ENCODE results near the gene ACOT13. TPM values are rescaled to one million over a fixed set of nuclear protein-coding genes. Genes with fewer than 3 reads are reported as not detected.

The ACOT13 gene
- total and polyA plus RNA-seq, 2 donors (not counting 1 experiment from before 2014, with no cell fraction given), result 3.6 to 6.6 TPM

DNA sequence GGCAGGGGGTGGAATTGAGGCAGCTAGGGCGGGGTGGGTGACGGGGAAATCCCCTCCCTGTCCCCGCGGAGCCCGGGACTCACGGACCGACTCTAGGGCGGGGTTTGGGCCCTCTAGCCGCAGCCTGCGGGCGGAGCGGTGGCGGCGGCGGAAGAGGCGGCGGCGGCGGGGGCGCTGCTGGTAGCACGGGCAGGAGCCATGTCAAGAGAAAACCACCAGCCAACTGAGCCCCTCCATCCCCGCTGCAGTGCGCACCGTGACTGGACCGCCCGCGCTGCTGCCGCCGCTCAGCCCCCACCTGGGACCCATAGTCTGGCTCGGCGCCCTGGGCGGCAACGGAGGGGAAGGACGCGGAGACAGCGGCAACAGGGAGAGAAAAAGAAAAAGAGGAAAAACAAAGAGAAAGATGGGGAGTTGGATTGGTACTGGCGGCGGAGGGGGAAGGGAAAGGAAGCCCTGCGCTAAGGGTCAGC is 53.3 kb downstream of the ACOT13 start:
- peaks cover 52% of the 10 kb centered on the region for H3K79me2 ChIP-seq (ENCODE audit: control insufficient read depth, insufficient read depth, low read length)
- peak; percentile 89 for DNase-seq
- H3K9me3 Mint-ChIP-seq (ENCODE audit: insufficient read depth), result no peaks in the 10 kb centered on the region
- under 1% methylated on average over 34 of the region's 39 CpGs for WGBS (ENCODE audit: insufficient coverage)
- peaks cover 41 to 46% of the 10 kb centered on the region in 2 donors for H3K4me1 ChIP-seq (ENCODE audit: control insufficient read depth in 2 of 2, insufficient read depth in 2 of 2, low read length in 2 of 2)
- peak overlapping the region; percentile 80 for H2AFZ ChIP-seq (ENCODE audit: insufficient read depth, low read depth, low read length, poor library complexity, severe bottlenecking)
- H3K9me3 ChIP-seq (ENCODE audit: control extremely low read depth in 1 of 3, control insufficient read depth in 2 of 3, insufficient read depth in 1 of 3, low read length in 2 of 3), result no peaks in the 10 kb centered on the region
- peak overlapping the region; percentile 89 for H3K4me3 Mint-ChIP-seq
- ChIA-PET POLR2A (interaction anchor here (0.5 to 1.3 kb wide), 7 partner anchors 20 to 1337 kb away, joined by 3 to 12 read pairs (median 4); partner anchors contain the start of genes ACOT13 and TDP2), CTCF (interaction anchor here (2.4 kb wide), 1 partner anchor 298 kb away, joined by 8 read pairs; no protein-coding TSS in a partner anchor)
- peaks cover 51% of the 10 kb centered on the region for H3K4me1 Mint-ChIP-seq
- H3K27ac Mint-ChIP-seq, result peak overlapping the region; percentile 100
- intact Hi-C loops (cut with micrococcal nuclease), result loop anchor here (2.0 to 5.0 kb wide), 3 partner anchors 47 to 297 kb away; partner anchors contain the start of gene RIPOR2
- peak; percentile 18 for ATAC-seq (ENCODE audit: low read depth)
- peak overlapping the region; percentile 83 for H3K4me2 ChIP-seq (replicated peaks; ENCODE audit: low read depth, low read length, poor library complexity, severe bottlenecking)
- peak overlapping the region; percentile 84 to 99 (median 88) for H3K4me3 ChIP-seq (ENCODE audit: control extremely low read depth in 1 of 5, extremely low read depth in 1 of 5, insufficient read depth in 1 of 5, low read depth in 2 of 5, low read length in 4 of 5)
- H3K27me3 ChIP-seq (replicated peaks in 1 of 4; ENCODE audit: control extremely low read depth in 1 of 4, control insufficient read depth in 3 of 4, insufficient read depth in 4 of 4, low read length in 3 of 4), result no peaks in the 10 kb centered on the region
- no peaks in the 10 kb centered on the region for H3K27me3 Mint-ChIP-seq
- peaks cover 31% of the 10 kb centered on the region for H4K20me1 ChIP-seq (ENCODE audit: control insufficient read depth, insufficient read depth, low read length, poor library complexity, severe bottlenecking)
- TF ChIP-seq EZH2 (IDR thresholded peaks at IDR 0.05; ENCODE audit: borderline replicate concordance, insufficient read depth, low read depth, low read length, poor library complexity, severe bottlenecking), result no peak
- TF ChIP-seq CTCF (IDR thresholded peaks at IDR 0.05), result no peak
- peak overlapping the region; percentile 100 for H3K9ac ChIP-seq (ENCODE audit: low read length)
- peak overlapping the region; percentile 99 for H3K27ac ChIP-seq (ENCODE audit: low read length in 2 of 2)
- H3K36me3 ChIP-seq (replicated peaks in 1 of 2; ENCODE audit: control extremely low read depth in 1 of 2, control insufficient read depth in 1 of 2, extremely low read depth in 1 of 2, insufficient read depth in 2 of 2, low read length in 1 of 2), result peaks cover 6 to 31% of the 10 kb centered on the region in 2 experiments
